Occipital lobe (tissue), 2 donors: ENCODE results near the gene DTNB. TPM values are rescaled to one million over a fixed set of nuclear protein-coding genes. Genes with fewer than 3 reads are reported as not detected.
"Not testable (repeated sequence)": the region's sequence is repeated elsewhere in the genome, so short reads cannot be mapped to it uniquely, and the experiment has no call there.

Source experiments
- DNase-seq: peaks from one replicate; lab custom pipeline; 2025; lab: John Stamatoyannopoulos, UW
- total RNA-seq: library from RNA; depleted of rRNA; stranded (reverse); fragments of >200 nt; gene quantifications from one replicate; pipeline ENCODE4 v1.2.3, GENCODE V29; 2014

Gene DTNB
- total RNA-seq, 1 donor from 2014 or later: 21.7 TPM

- no peak for DNase-seq
These were observed 11.4 kb upstream of the DTNB start for GRCh38 chr2:25684577-25685473.

DNA sequence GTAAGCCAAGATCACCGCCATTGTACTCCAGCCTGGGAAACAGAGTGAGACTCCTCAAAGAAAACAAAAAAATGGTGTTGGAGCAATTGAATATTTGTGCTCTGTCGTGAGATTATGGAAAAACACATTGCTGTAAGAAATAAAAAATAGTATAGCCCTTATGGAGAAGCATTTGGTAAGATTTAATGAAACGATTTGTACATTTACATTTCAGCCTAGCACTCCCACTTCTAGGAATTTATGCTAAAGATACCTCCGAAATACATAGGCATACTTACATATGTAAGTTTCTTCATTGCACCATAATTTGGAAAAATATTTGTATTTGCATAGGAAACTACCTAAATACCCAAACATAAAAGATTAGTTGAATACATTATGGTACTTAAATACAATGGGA lies 8.7 kb upstream of the DTNB start:
- DNase-seq: no peak

- DNase-seq: no peak
These were observed 4.5 kb upstream of the DTNB start for GRCh38 chr2:25677877-25678276.

GRCh38 chr2:25674077-25674362 lies 643 bp upstream of the DTNB start:
- no peak for DNase-seq

DNA sequence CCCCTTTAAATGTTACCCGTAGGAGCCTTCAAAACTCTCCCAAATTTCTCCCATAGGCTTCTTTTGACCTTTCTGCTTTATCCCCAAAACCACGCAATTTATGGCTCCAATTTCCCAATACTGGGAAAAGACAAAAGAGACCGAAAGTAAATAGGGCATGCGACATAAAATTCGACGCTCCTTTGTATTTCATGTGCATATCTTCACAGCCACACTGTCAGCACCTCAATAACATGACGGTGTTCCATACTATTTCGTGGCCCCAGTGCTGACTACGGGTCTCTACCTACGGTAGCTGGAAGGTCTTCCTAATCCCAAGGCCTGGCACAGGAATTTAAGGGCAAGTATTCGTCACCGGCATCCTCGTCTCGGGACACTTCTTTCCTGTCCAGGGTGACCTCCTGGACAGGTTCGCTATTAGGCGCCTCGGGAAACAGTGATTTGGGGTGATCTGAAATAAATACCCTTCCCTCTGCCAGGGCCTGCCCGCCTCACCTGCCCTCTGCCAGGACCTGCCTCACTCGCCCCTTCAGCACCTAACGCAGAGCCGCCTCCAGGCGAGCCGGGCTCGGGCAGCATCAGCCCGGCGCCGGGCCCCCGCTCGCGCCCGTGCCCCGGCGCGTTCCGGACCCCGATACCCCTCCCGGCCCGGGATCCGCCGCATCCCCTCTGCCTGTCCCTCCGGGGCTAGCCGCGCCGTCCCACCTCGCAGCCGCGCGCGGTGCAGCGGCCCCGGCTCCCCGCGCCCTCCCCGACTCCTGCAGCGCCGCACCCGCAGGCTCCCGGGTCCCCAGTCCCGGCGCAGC lies 680 bp downstream of the DTNB start:
- peak; percentile 48 for DNase-seq

DNA sequence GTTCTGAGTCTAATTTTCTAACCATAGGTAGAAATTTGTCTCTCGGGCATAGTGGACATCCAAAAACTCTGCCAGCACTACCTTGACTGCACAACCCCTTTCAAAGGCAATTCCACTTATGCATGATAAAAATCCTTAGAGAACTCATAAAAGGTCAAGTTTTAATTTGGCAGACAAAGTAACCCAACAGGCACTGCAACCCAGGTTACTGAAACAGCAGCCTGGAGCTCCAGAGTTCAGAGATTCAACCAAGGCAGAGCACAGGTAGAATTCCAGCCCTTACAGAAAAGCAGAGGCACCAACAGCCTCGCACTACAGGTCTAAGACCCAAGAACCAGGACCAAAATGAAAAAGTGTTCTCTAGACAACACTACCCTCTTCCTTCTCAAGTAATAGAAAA lies 1.8 kb downstream of the DTNB start:
- DNase-seq: no peak

GRCh38 chr2:25669520-25669919 lies 3.9 kb downstream of the DTNB start:
- DNase-seq: no peak

GRCh38 chr2:25666218-25666617 lies 7.2 kb downstream of the DTNB start:
- DNase-seq: no peak

- not testable (repeated sequence) for DNase-seq
These were observed 7.9 kb downstream of the DTNB start for GRCh38 chr2:25665429-25665828.

GRCh38 chr2:25664965-25665307 lies 8.4 kb downstream of the DTNB start:
- no peak for DNase-seq

DNA sequence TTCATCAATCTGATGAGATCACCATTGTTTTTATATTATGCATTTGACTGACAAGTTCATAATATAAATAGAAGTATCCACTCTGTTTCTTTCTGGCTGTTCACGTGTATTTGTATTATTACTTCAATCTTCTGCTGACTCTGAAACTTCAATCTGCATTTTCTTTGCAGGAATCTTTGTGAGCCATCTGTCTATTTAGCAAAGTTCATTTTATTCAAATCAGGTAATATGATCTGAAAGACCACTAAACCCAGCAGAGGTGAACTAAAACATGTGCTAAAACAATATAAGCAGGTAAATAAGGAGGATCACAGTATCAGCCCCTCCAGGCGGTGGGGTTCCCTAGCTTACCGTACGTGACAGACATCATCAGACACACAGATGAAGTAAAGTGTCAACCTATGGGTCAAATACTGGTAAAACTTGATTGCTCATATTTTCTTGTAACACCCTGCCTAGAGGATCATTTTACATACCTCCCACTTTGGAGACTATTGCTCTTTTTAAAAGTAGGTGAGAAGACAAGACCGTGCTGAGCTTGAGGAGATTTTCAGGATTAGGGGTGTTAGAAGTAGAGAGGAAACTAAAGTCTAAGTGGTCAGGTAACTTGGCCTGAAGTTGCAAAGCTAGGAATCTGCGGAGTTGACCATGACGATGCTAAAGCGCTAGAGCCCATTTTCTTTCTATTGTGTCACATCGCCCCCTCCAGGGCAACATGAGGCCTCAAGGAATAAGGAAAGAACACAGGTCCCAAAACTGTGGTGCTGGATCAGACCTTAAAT lies 9.0 kb downstream of the DTNB start:
- no peak for DNase-seq

- no peak for DNase-seq
These were observed 18.1 kb downstream of the DTNB start for GRCh38 chr2:25655316-25655715.

- no peak for DNase-seq
These were observed 18.6 kb downstream of the DTNB start for GRCh38 chr2:25654801-25655200.

- DNase-seq: no peak
These were observed 21.5 kb downstream of the DTNB start for GRCh38 chr2:25651782-25652455.

DNA sequence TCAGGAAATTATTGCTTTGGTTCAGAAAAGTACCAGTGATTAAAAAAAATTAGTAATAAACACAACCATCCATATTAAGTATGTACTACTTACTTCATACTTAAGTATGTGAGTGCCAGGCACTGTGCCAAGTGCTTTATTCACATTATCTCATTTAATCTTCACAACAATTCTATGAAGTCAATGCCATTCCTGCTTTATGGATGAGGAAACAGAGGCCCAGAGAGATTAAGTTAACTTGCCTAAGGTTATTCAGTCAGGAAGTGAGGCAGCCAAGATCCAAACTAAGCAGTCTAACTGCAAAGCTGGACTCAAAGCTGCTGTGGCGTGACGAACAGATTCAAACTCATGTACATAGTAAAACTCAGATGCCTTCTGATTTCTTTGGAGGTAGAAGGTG lies 22.3 kb downstream of the DTNB start:
- no peak for DNase-seq

DNA sequence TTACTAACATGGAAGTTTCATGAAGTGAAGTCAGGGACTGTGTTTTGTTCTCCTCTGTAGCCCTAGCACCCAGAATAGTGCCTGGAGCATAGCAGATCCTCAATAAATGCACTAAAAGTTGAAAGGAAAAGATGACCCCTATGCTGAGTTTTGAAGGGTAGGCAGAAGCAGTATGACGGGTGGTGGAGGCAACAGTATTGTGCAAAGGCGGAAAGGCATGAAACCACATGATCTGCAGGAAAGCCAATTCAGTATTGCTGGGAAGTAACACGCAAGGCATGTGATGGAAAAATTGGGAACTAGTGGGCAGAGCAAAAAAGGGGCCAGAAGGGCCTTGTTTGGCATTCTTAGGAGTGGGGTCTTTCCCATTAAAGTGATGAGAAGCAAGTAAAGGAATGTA lies 23.1 kb downstream of the DTNB start:
- no peak for DNase-seq

DNA sequence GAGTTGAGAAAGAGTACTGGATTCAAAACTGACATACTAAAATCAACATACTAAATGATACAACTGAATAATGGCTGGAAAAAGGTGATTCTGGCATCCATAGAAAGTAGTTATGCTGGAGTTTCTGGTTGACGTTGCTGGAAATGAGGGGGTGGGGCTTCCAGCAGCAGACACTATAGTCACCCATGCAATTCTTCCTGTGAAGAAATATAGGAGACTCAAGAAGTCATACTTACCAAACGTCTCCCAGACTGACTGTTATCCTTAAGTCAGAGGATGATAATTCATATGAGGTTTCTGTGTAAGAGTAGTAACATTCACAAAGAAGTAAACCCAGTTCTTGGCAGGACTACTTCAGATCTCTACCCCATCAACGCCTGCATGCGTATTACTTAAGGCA lies 23.6 kb downstream of the DTNB start:
- no peak for DNase-seq

GRCh38 chr2:25642298-25642697 lies 31.1 kb downstream of the DTNB start:
- no peak for DNase-seq

- DNase-seq: no peak
These were observed 33.7 kb downstream of the DTNB start for GRCh38 chr2:25639696-25640095.

DNA sequence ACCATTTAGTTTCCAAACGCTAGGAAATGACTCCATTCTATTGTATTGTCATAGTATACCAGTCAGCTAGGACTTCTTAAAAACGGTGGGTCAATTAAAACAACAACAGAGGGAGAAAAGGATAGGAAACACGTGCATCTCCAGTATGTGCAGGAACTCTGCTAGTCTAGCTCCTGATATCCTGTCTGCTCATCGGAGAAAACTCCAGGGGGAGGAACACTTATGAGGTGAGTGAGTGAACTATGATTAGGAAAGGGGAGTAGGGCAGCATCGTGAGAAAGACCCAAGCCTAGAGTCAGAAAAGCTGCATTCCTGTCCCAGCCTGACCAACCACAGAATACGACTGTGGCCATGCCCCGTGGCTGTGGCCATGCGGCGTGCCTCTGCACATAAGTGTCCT lies 34.2 kb downstream of the DTNB start:
- DNase-seq: no peak

- DNase-seq: no peak
These were observed 37.6 kb downstream of the DTNB start for GRCh38 chr2:25635797-25636196.

GRCh38 chr2:25633801-25634200 lies 39.6 kb downstream of the DTNB start:
- DNase-seq: not testable (repeated sequence)
